Ascending aorta (tissue), 2 donors: ENCODE data around the gene HOXC12. TPM values are rescaled to one million over a fixed set of nuclear protein-coding genes. Genes with fewer than 3 reads are reported as not detected.

Source experiments
- DNase-seq, 2 donors: peaks; one replicate each; pipeline ENCODE4 v3.0.0-alpha.2; 2019; ENCODE audit warnings: low spot score in 2 of 2
- H3K27ac ChIP-seq, 2 donors: fragments of 200-600 bp; sonication (generic); one replicate each; pipeline ENCODE4 v1.5.1; 2016 to 2017; ENCODE audit warnings: mild to moderate bottlenecking in 1 of 2
- H3K27me3 ChIP-seq: fragments of 200-600 bp; sonication (generic); one replicate; pipeline ENCODE4 v1.5.1; 2017
- H3K36me3 ChIP-seq, 2 donors: fragments of 200-600 bp; sonication (generic); one replicate each; pipeline ENCODE4 v1.5.1; 2016
- H3K4me1 ChIP-seq, 2 donors: fragments of 200-600 bp; sonication (generic); one replicate each; pipeline ENCODE4 v1.5.1; 2016 to 2017; ENCODE audit warnings: mild to moderate bottlenecking in 1 of 2
- H3K4me3 ChIP-seq, 2 donors: fragments of 200-600 bp; sonication (generic); one replicate each; pipeline ENCODE4 v1.5.1; 2016 to 2017; ENCODE audit warnings: mild to moderate bottlenecking in 1 of 2
- H3K9me3 ChIP-seq, 2 donors: fragments of 200-600 bp; sonication (generic); one replicate each; pipeline ENCODE4 v1.5.1; 2016
- intact Hi-C: fragments of 100-400 bp; cut with DNase I; formaldehyde crosslinking; loops from one replicate; pipeline ENCODE4 v1.15.1; 2023
- total RNA-seq: library from RNA; depleted of rRNA; stranded (reverse); fragments of >200 nt; gene quantifications from one replicate; pipeline ENCODE4 v1.1.0, GENCODE V29; 2016
- TF ChIP-seq, protein P1 (sequence below), 3 experiments: fragments of 200-600 bp in 2 of 3; fragments of 450-650 bp in 1 of 3; sonication (generic) in 2 of 3; IDR thresholded peaks; one replicate each; pipeline ENCODE4 v1.5.1; 2016 to 2019; ENCODE audit warnings: antibody characterized with exemption in 3 of 3, mild to moderate bottlenecking in 1 of 3, moderate library complexity in 1 of 3

The HOXC12 gene
- total RNA-seq, 1 donor from 2014 or later, result not detected

DNA sequence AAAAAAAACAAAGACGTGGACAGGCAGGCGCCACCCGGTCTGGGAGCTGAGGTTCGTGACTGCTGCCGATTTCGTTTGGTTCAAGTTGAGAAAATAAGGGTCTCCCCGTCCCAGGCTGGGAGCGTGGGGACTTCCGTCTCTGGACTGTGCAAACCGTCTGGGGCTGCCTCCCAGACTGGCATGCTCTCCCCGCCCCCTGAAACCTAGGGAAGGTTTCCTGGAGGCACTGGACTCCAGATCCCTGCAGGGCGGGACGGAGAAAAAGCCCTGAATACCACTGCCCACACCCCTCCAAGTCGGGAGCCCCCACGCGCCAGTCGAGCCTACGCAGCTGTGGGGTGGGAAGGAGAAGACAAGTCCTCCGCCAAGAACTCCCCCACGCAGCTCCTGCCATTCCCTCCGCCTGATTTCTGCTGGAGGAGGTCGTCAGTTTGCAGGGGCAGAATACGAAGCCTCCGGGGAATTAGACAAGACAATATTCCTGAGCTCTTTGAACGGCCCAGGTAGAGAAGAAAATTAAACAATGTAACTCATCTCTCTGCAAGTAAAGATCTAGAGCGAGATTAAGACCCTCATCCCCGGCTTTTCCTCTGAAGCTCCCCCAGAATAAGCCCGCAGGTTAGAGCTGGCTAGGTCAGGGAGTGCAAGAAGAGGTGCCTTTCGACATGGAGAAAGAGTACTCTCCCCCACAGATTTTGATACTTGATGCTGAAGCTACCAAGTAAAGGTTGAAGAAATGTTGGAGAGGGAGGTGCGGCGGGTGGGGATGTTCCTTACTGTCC, 26.5 kb upstream of the HOXC12 start:
- intact Hi-C loops, result no loop called here
- H3K36me3 ChIP-seq, result no peaks in the 10 kb centered on the region
- H3K4me1 ChIP-seq, result peaks cover 0 to 3% of the 10 kb centered on the region in 2 donors
- no peaks in the 10 kb centered on the region for H3K9me3 ChIP-seq
- no peak overlapping the region for H3K27ac ChIP-seq
- TF ChIP-seq, protein P1, sequence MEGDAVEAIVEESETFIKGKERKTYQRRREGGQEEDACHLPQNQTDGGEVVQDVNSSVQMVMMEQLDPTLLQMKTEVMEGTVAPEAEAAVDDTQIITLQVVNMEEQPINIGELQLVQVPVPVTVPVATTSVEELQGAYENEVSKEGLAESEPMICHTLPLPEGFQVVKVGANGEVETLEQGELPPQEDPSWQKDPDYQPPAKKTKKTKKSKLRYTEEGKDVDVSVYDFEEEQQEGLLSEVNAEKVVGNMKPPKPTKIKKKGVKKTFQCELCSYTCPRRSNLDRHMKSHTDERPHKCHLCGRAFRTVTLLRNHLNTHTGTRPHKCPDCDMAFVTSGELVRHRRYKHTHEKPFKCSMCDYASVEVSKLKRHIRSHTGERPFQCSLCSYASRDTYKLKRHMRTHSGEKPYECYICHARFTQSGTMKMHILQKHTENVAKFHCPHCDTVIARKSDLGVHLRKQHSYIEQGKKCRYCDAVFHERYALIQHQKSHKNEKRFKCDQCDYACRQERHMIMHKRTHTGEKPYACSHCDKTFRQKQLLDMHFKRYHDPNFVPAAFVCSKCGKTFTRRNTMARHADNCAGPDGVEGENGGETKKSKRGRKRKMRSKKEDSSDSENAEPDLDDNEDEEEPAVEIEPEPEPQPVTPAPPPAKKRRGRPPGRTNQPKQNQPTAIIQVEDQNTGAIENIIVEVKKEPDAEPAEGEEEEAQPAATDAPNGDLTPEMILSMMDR (IDR thresholded peaks at IDR 0.05), result no peak
- no peak for DNase-seq
- no peak overlapping the region for H3K4me3 ChIP-seq
- H3K27me3 ChIP-seq, result peaks cover 33% of the 10 kb centered on the region

DNA sequence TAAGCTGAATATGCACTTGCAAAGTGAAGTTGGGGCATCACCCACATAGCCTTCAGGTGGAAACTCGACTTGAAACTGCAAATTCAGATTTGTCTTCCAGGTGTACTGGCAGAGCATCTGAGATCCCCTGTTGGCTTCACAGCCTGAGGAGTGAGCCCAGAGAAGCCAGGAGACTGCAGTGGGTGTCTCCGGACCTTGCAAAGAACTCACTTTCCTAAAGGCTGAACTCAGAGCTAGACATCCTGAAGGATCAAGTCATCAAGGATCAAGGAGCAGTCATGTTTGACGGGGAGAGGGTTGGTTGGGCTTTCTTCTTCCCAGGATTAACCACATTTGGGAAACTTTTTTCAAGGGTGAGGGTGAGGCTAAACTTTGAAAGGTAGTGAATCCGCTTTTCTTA, 25.2 kb upstream of the HOXC12 start:
- H3K27ac ChIP-seq, result no peak overlapping the region
- intact Hi-C loops, result no loop called here
- no peaks in the 10 kb centered on the region for H3K9me3 ChIP-seq
- TF ChIP-seq, protein P1 (IDR thresholded peaks at IDR 0.05), result no peak
- no peak overlapping the region for H3K4me3 ChIP-seq
- no peak for DNase-seq
- no peaks in the 10 kb centered on the region for H3K36me3 ChIP-seq
- peaks cover 33% of the 10 kb centered on the region for H3K27me3 ChIP-seq
- H3K4me1 ChIP-seq, result peaks cover 0 to 3% of the 10 kb centered on the region in 2 donors

DNA sequence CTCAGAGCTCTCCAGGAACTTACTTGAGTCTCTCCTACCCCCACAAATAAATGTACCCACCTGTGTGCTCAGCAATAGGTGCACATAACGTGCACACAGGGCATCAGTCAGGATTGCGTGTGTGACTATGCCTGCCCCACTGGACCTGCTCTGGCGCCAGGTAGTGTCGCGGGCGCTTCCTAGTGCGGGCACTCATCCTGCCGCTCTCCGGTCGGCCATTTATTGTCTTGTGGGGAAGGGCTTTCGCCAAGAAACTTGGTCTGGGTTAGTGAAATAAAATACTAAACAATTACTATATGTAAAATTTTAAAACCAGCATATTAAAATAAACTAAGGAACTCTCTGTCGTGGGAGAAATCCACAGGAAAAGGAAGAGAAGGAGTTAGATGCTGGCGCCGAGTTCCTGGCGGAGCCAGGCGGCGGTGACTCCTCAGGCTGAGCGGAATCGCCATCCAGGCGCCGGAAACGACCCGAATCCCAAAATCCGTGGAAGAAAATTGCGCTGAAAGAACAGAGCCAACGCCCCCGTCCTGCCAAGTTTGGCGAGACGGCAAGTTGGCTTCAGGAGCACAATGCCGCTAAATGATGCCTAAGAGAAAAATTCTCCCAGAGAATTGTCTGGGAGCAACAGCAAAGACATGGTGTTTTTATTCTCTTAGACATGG, 24.0 kb upstream of the HOXC12 start:
- intact Hi-C loops, result no loop called here
- peaks cover 45% of the 10 kb centered on the region for H3K27me3 ChIP-seq

DNA sequence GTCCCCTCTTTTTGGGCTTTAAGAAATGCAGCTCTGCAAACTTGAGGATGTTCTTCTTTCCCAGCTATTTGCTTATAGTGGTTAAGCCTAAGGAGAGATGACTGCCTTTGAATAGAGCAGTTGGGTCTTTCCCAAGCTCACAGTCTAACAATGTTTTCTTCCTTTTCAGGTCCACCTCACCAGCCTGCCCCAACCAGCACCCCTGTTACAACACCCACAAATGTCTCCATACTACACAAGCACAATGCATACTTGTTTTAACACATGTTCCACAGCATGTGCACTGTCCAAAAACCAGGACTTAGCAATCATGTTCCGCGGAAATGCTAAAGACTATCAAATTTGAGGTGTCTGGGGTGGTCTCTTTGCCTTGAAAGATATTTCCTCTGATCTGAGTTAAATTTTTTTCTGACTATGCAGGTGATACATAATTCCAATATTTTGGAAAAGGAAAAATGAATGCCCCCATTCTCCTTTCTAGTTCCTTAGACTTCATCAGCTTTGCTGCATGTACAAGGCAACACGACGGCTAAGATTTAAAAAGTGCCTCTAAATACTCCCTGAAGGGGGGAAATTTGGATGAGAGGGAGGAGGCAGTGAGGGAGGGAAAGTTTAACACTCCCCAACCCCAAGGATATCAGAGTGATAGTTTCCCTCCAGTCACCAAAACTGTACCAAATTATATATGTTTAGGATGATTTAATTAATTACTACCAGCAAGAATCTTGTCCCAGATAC, 22.7 kb upstream of the HOXC12 start:
- H3K27ac ChIP-seq, result no peak overlapping the region
- H3K4me1 ChIP-seq, result peaks cover 0 to 6% of the 10 kb centered on the region in 2 donors
- H3K36me3 ChIP-seq, result no peaks in the 10 kb centered on the region
- peaks cover 52% of the 10 kb centered on the region for H3K27me3 ChIP-seq
- H3K9me3 ChIP-seq, result no peaks in the 10 kb centered on the region
- H3K4me3 ChIP-seq, result no peak overlapping the region
- intact Hi-C loops, result no loop called here
- no peak for DNase-seq
- TF ChIP-seq, protein P1 (IDR thresholded peaks at IDR 0.05), result no peak

More for the DNA sequence above, 24.0 kb upstream of the HOXC12 start:
- no peak overlapping the region for H3K27ac ChIP-seq
- TF ChIP-seq, protein P1 (IDR thresholded peaks at IDR 0.05), result no peak
- no peaks in the 10 kb centered on the region for H3K9me3 ChIP-seq
- no peak for DNase-seq
- no peak overlapping the region for H3K4me3 ChIP-seq
- H3K36me3 ChIP-seq, result no peaks in the 10 kb centered on the region
- H3K4me1 ChIP-seq, result peaks cover 0 to 4% of the 10 kb centered on the region in 2 donors

DNA sequence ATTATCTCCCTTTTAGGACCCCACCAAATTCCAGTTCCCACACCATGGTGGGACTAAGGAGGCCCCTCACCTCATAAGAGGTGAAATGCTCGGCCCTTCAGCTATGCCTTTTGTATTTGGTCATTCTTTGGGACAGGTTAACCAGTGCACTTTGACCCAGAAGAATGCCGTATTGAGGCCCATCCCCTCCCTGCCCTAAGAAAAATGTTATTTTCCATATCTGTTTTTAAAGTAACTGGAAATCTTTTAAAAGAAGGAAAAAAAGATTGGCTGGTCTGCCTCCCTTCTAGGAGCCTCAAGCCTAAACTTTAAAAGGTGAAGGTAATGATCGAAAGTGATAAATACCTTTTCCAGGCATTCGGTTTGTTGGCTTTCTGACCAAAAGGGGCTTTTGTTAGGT, 21.8 kb upstream of the HOXC12 start:
- no peaks in the 10 kb centered on the region for H3K36me3 ChIP-seq
- no peaks in the 10 kb centered on the region for H3K9me3 ChIP-seq
- DNase-seq, result no peak
- H3K4me3 ChIP-seq, result no peak overlapping the region
- TF ChIP-seq, protein P1 (IDR thresholded peaks at IDR 0.05), result no peak
- intact Hi-C loops, result no loop called here
- peaks cover 0 to 3% of the 10 kb centered on the region in 2 donors for H3K4me1 ChIP-seq
- peaks cover 56% of the 10 kb centered on the region for H3K27me3 ChIP-seq
- H3K27ac ChIP-seq, result no peak overlapping the region
